MCF 10A (cell line): ENCODE data around the gene KCNJ5. TPM values are rescaled to one million over a fixed set of nuclear protein-coding genes. Genes with fewer than 3 reads are reported as not detected.

Experiments used
- BruUV-seq: library from RNA; stranded (reverse); fragments of 400-500 nt; replicated peaks from 2 replicates; lab custom pipeline; 2021; lab: Mats Ljungman, UMichigan
- CTCF ChIA-PET: fragments of 300-600 bp; sonication (Branson Sonifier 250); formaldehyde crosslinking; extraction: SDS; loops from one replicate; lab custom pipeline; 2021; ENCODE audit warnings: antibody characterized with exemption, inconsistent platforms; lab: Yijun Ruan, JAX
- POLR2A ChIA-PET: fragments of 300-600, 350-650 bp; sonication (Branson Sonifier 250); formaldehyde crosslinking; extraction: SDS; loops from one replicate; lab custom pipeline; 2020; ENCODE audit warnings: antibody characterized with exemption, inconsistent platforms; lab: Yijun Ruan, JAX
- DNase-seq: peaks from one replicate; pipeline ENCODE4 v3.0.0-alpha.2; 2018; ENCODE audit not compliant: unreplicated experiment
- H3K27ac Mint-ChIP-seq: one replicate; pipeline ENCODE4 v1.8.0; 2022; ENCODE audit warnings: mild to moderate bottlenecking, low read depth, mixed read lengths; ENCODE audit not compliant: unreplicated experiment
- H3K27me3 Mint-ChIP-seq: one replicate; pipeline ENCODE4 v1.8.0; 2022; ENCODE audit warnings: mixed read lengths; ENCODE audit not compliant: insufficient read depth, unreplicated experiment
- H3K36me3 Mint-ChIP-seq: one replicate; pipeline ENCODE4 v1.8.0; 2022; ENCODE audit warnings: mild to moderate bottlenecking, moderate library complexity, mixed read lengths; ENCODE audit not compliant: insufficient read depth, unreplicated experiment
- H3K4me1 Mint-ChIP-seq: one replicate; pipeline ENCODE4 v1.8.0; 2022; ENCODE audit warnings: mixed read lengths; ENCODE audit not compliant: insufficient read depth, unreplicated experiment
- H3K4me3 Mint-ChIP-seq: one replicate; pipeline ENCODE4 v1.8.0; 2022; ENCODE audit warnings: mild to moderate bottlenecking, moderate library complexity, mixed read lengths; ENCODE audit not compliant: unreplicated experiment
- H3K9me3 Mint-ChIP-seq: one replicate; pipeline ENCODE4 v1.8.0; 2022; ENCODE audit warnings: mixed read lengths; ENCODE audit not compliant: unreplicated experiment
- intact Hi-C: fragments of 100-400 bp; cut with micrococcal nuclease; formaldehyde crosslinking; loops from 2 replicates; pipeline ENCODE4 v1.14.1; 2022
- total RNA-seq: library from RNA; stranded (reverse); gene quantifications from 2 replicates; pipeline ENCODE4 v1.2.3, GENCODE V29; 2022
- TF ChIP-seq, protein P1 (sequence below): fragments of 200-600 bp; IDR thresholded peaks from one replicate; pipeline ENCODE4 v1.8.0; 2022; ENCODE audit warnings: antibody characterized with exemption, mild to moderate bottlenecking; ENCODE audit not compliant: unreplicated experiment

KCNJ5 gene
- total RNA-seq, 1 experiment from 2014 or later = not detected

DNA sequence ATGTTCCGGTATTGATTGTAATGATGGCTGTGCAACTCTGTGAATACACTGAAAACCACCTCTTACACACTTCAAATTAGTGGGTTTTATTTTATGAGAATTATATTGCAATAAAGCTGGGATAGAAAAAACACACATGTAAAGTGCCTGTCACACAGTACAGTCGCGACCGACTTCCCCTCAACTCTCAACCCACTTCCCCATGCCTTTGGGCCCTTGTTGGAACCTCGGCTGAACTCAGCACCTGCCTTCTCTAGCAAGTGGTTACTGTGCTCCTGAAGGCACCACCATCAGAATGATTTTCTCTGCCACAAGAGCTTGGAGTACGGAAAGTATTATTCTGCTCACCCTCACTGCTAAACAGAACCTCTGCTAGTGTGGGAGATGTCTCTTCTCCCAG is 37.6 kb upstream of the KCNJ5 start:
- CTCF ChIA-PET = interaction anchor here (0.6 to 1.0 kb wide), 3 partner anchors 686 to 750 kb away, joined by 3 to 5 read pairs (median 5); no protein-coding TSS in a partner anchor
- no TSS peak for BruUV-seq
- no peaks in the 10 kb centered on the region for H3K36me3 Mint-ChIP-seq

DNA sequence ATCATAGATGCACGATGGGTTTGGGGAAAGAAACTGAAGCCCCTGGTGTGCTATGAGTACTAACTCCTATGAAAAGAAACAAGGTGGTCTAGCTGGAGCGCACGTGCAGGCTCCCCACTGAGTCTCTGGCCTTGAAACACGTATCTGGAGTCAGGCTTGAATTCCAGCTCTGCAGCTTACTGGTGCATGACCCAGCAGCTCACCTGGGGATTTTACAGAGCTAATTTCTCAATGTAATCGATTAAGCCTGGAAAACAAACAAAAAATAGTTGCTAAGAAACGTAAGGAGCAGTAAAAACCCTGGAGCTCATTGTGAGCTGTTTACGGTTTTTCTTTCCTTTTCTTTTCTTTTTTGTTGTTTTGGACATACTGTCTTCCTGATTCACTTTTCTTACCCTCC is 36.3 kb upstream of the KCNJ5 start:
- DNase-seq = no peak
- H3K36me3 Mint-ChIP-seq = no peaks in the 10 kb centered on the region
- TF ChIP-seq, protein P1, sequence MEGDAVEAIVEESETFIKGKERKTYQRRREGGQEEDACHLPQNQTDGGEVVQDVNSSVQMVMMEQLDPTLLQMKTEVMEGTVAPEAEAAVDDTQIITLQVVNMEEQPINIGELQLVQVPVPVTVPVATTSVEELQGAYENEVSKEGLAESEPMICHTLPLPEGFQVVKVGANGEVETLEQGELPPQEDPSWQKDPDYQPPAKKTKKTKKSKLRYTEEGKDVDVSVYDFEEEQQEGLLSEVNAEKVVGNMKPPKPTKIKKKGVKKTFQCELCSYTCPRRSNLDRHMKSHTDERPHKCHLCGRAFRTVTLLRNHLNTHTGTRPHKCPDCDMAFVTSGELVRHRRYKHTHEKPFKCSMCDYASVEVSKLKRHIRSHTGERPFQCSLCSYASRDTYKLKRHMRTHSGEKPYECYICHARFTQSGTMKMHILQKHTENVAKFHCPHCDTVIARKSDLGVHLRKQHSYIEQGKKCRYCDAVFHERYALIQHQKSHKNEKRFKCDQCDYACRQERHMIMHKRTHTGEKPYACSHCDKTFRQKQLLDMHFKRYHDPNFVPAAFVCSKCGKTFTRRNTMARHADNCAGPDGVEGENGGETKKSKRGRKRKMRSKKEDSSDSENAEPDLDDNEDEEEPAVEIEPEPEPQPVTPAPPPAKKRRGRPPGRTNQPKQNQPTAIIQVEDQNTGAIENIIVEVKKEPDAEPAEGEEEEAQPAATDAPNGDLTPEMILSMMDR = no peak
- no peak overlapping the region for H3K27ac Mint-ChIP-seq
- POLR2A ChIA-PET = no interaction called here
- H3K4me3 Mint-ChIP-seq = no peak overlapping the region
- H3K27me3 Mint-ChIP-seq = no peaks in the 10 kb centered on the region
- intact Hi-C loops = no loop called here
- CTCF ChIA-PET = interaction anchor here (0.7 to 2.5 kb wide), 4 partner anchors 11 to 102 kb away, joined by 3 to 7 read pairs (median 4); no protein-coding TSS in a partner anchor
- BruUV-seq = no TSS peak
- H3K9me3 Mint-ChIP-seq = no peaks in the 10 kb centered on the region
- no peaks in the 10 kb centered on the region for H3K4me1 Mint-ChIP-seq

More for the DNA sequence above, 37.6 kb upstream of the KCNJ5 start:
- no peaks in the 10 kb centered on the region for H3K27me3 Mint-ChIP-seq
- no peaks in the 10 kb centered on the region for H3K9me3 Mint-ChIP-seq
- no peak overlapping the region for H3K4me3 Mint-ChIP-seq
- H3K27ac Mint-ChIP-seq = no peak overlapping the region
- H3K4me1 Mint-ChIP-seq = no peaks in the 10 kb centered on the region
- TF ChIP-seq, protein P1 = no peak
- no peak for DNase-seq
- POLR2A ChIA-PET = no interaction called here
- intact Hi-C loops = no loop called here

DNA sequence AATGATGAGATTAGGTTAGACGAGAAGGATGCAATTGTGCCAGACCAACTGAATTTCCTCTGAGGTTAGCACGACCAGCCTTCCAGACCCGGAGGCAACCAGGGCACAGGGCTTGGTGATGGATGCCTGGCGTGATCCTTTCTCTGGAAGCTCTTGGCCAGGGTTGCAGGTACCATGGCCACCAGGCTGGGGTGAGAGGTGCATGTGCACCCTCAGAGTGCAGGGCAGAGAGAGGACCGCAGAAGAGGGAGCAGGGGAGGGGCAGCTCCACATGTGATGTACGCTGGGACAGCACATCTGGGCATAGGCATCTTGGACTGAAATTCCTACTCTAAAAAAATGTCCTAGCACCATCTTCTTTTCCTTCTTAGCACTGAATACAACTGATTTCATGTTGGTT is 34.9 kb upstream of the KCNJ5 start:
- H3K9me3 Mint-ChIP-seq = no peaks in the 10 kb centered on the region
- H3K4me1 Mint-ChIP-seq = no peaks in the 10 kb centered on the region
- intact Hi-C loops = no loop called here
- no peak for DNase-seq
- H3K27ac Mint-ChIP-seq = no peak overlapping the region
- H3K4me3 Mint-ChIP-seq = no peak overlapping the region
- BruUV-seq = no TSS peak
- CTCF ChIA-PET = interaction anchor here (2.5 kb wide), 1 partner anchor 29 kb away, joined by 7 read pairs; no protein-coding TSS in a partner anchor
- POLR2A ChIA-PET = no interaction called here
- no peaks in the 10 kb centered on the region for H3K36me3 Mint-ChIP-seq
- TF ChIP-seq, protein P1 = no peak
- H3K27me3 Mint-ChIP-seq = no peaks in the 10 kb centered on the region

DNA sequence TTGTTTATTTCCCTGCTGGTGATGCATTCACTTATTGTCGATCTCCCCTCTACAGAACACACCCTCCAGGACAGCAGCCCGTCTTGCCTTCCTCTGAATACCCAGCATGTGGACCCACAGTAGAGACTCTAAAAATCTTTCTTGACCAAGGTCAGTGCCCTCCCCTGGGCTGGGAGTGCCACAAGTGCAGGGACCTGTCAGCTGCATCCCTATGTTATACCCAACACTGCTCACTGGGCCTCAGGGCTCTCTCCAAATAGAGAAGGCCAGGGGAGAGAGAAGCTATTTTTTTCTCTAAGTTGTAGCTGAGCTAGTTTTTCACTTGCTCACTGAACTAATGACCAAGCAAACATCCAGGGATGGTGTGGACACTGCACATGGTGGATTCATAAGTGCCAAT is 33.8 kb upstream of the KCNJ5 start:
- no TSS peak for BruUV-seq
- Mint-ChIP-seq H3K4me1 (no peaks in the 10 kb centered on the region), H3K27ac (no peak overlapping the region), H3K9me3 (no peaks in the 10 kb centered on the region), H3K36me3 (no peaks in the 10 kb centered on the region), H3K4me3 (no peak overlapping the region), H3K27me3 (no peaks in the 10 kb centered on the region)
- ChIA-PET POLR2A (interaction anchor here (1.1 kb wide), 1 partner anchor 48 kb away, joined by 3 read pairs; no protein-coding TSS in a partner anchor), CTCF (interaction anchor here (0.6 to 1.6 kb wide), 3 partner anchors 28 to 578 kb away, joined by 3 to 8 read pairs (median 5); no protein-coding TSS in a partner anchor)
- TF ChIP-seq, protein P1 = no peak
- DNase-seq = no peak
- intact Hi-C loops = no loop called here
